ENCODE measurements around the gene CIB1.

Gene CIB1

DNA sequence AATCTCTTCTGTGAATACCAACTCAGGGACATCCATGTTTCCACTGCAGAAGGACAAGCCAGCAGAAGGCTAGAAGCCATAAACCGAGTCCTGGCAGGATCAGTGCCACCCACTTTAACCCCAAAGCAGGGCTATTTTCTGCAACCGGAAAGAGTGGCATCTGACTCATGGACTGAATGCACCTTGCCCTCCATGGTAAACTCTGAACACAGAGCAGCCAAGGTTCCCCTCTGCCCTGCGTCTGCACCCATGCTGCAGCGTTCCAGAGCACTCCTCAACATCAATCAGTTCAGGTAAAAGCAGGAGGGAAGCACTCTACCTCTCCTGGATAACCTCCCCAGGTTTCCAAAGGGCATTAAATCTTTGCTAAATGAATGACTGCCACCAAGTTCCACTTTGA is 30.9 kb upstream of the CIB1 start:
- TF ChIP-seq, protein P1, sequence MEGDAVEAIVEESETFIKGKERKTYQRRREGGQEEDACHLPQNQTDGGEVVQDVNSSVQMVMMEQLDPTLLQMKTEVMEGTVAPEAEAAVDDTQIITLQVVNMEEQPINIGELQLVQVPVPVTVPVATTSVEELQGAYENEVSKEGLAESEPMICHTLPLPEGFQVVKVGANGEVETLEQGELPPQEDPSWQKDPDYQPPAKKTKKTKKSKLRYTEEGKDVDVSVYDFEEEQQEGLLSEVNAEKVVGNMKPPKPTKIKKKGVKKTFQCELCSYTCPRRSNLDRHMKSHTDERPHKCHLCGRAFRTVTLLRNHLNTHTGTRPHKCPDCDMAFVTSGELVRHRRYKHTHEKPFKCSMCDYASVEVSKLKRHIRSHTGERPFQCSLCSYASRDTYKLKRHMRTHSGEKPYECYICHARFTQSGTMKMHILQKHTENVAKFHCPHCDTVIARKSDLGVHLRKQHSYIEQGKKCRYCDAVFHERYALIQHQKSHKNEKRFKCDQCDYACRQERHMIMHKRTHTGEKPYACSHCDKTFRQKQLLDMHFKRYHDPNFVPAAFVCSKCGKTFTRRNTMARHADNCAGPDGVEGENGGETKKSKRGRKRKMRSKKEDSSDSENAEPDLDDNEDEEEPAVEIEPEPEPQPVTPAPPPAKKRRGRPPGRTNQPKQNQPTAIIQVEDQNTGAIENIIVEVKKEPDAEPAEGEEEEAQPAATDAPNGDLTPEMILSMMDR (IDR thresholded peaks at IDR 0.05): no peak

DNA sequence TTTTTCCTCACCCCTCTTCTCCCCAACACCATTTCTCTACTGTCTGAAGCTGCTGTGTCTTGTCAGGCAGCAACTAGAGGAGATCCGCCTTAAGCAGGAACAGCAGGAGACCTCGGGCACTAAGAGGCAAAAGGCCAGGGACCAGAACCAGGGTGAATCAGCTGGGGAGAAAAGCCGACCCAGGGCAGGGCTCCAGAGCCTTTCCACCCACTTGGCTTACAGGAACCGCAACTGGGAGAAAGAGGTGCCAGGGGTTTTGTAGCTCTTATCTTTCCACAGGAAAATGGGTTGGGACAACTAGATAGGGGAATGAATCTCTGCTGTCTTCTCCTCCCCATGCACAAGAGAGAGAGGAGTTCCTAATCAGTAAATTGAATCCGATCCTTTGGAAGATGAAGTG is 28.7 kb upstream of the CIB1 start:
- TF ChIP-seq, protein P1 (IDR thresholded peaks at IDR 0.05): no peak

DNA sequence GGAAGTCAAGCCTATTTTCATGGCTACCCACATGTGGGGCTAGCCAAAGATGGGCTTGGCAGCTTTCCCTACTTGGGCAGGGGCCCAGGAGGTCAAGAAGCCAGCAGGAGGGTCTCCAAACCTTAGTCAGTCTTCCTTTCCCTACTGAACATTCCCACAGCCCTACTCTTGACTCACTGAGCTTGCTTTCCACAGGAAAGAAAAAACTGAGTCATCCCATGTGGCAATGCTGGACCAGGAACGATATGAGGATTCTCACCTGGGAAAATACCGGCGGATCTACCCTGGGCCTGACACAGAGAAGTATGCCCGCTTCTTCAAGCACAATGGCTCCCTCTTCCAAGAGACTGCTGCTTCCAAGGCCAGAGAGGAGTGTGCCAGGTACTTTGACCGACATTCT is 28.1 kb upstream of the CIB1 start:
- TF ChIP-seq, protein P1 (IDR thresholded peaks at IDR 0.05): no peak

DNA sequence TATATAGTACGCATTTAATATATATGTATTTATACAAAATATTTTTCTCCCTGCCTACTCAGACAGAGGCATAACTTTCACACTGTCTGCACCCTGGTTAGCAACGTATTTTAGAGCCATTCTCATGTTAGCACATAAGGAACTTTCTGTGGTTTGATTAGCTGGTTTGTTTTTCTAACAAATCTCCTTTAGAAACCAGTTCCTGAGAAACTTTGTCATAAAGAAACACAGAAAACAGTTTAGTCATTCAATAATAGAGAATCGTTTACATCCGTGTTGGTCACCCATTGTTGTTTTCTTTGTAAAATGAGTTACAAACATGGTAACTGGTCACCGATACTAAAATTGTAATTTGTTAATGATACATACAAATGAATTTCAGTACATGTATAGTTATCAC is 25.8 kb upstream of the CIB1 start:
- TF ChIP-seq, protein P1 (IDR thresholded peaks at IDR 0.05): no peak

DNA sequence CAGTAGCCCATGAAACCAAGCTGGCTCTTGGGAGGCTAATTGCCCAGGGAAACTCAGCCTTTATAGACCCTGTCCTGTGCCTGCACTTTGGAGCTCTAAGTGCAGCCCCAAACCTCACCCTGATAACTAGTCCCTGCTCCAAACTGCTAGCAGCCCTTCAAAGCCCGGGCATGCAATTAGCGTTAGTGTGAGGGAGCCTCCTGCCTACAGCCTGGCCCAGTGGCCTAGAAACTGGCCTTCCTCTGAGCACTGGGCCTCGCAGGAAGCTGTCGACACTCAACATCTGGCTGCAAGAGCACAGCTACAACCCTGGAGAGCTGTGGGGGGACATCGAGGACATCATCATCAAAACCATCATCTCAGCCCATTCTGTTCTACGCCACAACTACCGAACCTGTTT is 24.0 kb upstream of the CIB1 start:
- TF ChIP-seq, protein P1 (IDR thresholded peaks at IDR 0.05): no peak

DNA sequence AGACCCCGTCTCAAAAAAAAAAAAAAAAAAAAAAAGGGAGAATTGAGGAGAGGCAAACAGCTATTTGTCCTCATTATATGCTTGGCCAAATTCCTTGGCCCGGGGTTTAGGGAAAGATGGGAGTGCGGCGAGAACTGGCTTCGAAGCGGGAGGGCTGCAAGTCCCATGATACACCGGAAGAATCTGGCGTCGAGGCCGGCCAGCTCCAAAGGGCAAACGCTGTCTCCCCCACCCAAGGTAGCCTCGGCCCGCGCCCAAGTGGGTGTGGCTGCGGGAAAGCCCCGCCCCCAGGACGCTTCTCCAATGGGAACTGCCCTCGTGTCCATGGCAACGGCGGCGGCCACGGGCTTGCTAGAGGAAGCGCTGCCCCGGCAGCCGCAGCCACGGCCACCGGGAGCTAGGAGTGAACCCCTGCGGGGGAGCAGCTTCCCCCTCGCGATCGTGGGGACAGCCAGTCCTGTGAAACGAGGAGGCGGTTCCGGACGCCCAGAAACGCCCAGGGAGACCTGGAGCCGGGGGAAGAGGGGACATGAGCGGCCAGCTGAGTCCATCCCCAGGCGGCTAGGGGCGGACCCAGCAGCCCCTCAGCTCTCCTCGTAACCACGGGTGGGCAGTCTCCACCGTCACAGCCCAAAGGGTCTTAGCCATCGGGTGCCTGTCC is 15.6 kb upstream of the CIB1 start, which contains the start of gene TTLL13:
Gene TTLL13, plus strand, starts transcription at position 354 of the 661 bp plus-strand sequence. CDS start 1,075 bp downstream, outside the sequence.
- TF ChIP-seq, protein P1 (IDR thresholded peaks at IDR 0.05): no peak

- TF ChIP-seq, protein P1 (IDR thresholded peaks at IDR 0.05): no peak
These were observed 15.1 kb upstream of the CIB1 start for GRCh38 chr15:90248789-90249202.

Data from LNCAP (cell line).